HepG2 (cell line): Measurements from ENCODE around the gene BIRC6. TPM values are rescaled to one million over a fixed set of nuclear protein-coding genes. Genes with fewer than 3 reads are reported as not detected.

Source experiments
- CBX5 ChIP-seq: sonication (generic); formaldehyde crosslinking; IDR thresholded peaks from 2 replicates; pipeline ENCODE4 v1.4.0; 2020; ENCODE audit warnings: missing genetic modification reagents, borderline replicate concordance
- CREB3 ChIP-seq: sonication (generic); formaldehyde crosslinking; IDR thresholded peaks from 2 replicates; pipeline ENCODE4 v1.5.0; 2020; ENCODE audit warnings: missing genetic modification reagents
- CSRNP2 ChIP-seq: sonication (generic); formaldehyde crosslinking; conservative IDR thresholded peaks from 2 replicates; pipeline ENCODE4 v1.8.0; 2022; ENCODE audit warnings: low read depth, missing genetic modification reagents
- DDIT3 ChIP-seq: sonication (generic); formaldehyde crosslinking; IDR thresholded peaks from 2 replicates; pipeline ENCODE4 v1.4.0; 2020; ENCODE audit warnings: mild to moderate bottlenecking, missing genetic modification reagents
- EHMT2 ChIP-seq: fragments of 200-600 bp; sonication (generic); IDR thresholded peaks from 2 replicates; pipeline ENCODE4 v1.7.0; 2017; ENCODE audit warnings: antibody characterized with exemption, low read depth, low read length, borderline replicate concordance
- FOXA3 ChIP-seq: IDR thresholded peaks from 2 replicates; pipeline ENCODE4 v1.6.1; 2016; ENCODE audit warnings: missing genetic modification reagents, missing compliant biosample characterization
- GATAD1 ChIP-seq: IDR thresholded peaks from 2 replicates; pipeline ENCODE4 v1.6.1; 2016; ENCODE audit warnings: missing genetic modification reagents, missing compliant biosample characterization
- HDAC1 ChIP-seq: sonication (generic); formaldehyde crosslinking; IDR thresholded peaks from 2 replicates; pipeline ENCODE4 v1.5.1; 2020; ENCODE audit warnings: mild to moderate bottlenecking, missing genetic modification reagents
- HNRNPK ChIP-seq: fragments of 200-400 bp; formaldehyde crosslinking; IDR thresholded peaks from 2 replicates; pipeline ENCODE4 v1.6.1; 2018; ENCODE audit warnings: low read length, low read depth, moderate library complexity, mild to moderate bottlenecking; ENCODE audit not compliant: poor library complexity, severe bottlenecking
- NFKBIZ ChIP-seq: IDR thresholded peaks from 2 replicates; pipeline ENCODE4 v1.6.1; 2018; ENCODE audit warnings: missing genetic modification reagents, missing compliant biosample characterization
- PAX8 ChIP-seq: sonication (generic); formaldehyde crosslinking; IDR thresholded peaks from 2 replicates; pipeline ENCODE4 v1.8.0; 2022; ENCODE audit warnings: mild to moderate bottlenecking, missing genetic modification reagents, borderline replicate concordance
- PHF5A ChIP-seq: IDR thresholded peaks from one replicate; pipeline ENCODE4 v1.6.1; 2018; ENCODE audit warnings: low read depth, missing genetic modification reagents; ENCODE audit not compliant: unreplicated experiment
- POGZ ChIP-seq: sonication (generic); formaldehyde crosslinking; IDR thresholded peaks from 2 replicates; pipeline ENCODE4 v1.4.0; 2020; ENCODE audit warnings: mild to moderate bottlenecking, missing genetic modification reagents
- RBM22 ChIP-seq: fragments of 200-400 bp; formaldehyde crosslinking; optimal IDR thresholded peaks from 2 replicates; pipeline ENCODE3; 2017; ENCODE audit warnings: mild to moderate bottlenecking, low read length, moderate library complexity
- SIX1 ChIP-seq: sonication (generic); formaldehyde crosslinking; IDR thresholded peaks from 2 replicates; pipeline ENCODE4 v1.4.0; 2020; ENCODE audit warnings: missing genetic modification reagents, borderline replicate concordance
- STAT5B ChIP-seq: sonication (generic); formaldehyde crosslinking; IDR thresholded peaks from 2 replicates; pipeline ENCODE4 v1.4.0; 2020; ENCODE audit warnings: missing genetic modification reagents
- TEAD2 ChIP-seq: sonication (generic); formaldehyde crosslinking; IDR thresholded peaks from 2 replicates; pipeline ENCODE4 v1.9.0; 2021; ENCODE audit warnings: missing genetic modification reagents
- TFE3 ChIP-seq: IDR thresholded peaks from 2 replicates; pipeline ENCODE4 v1.6.1; 2016
- ZNF205 ChIP-seq: IDR thresholded peaks from 2 replicates; pipeline ENCODE4 v1.6.1; 2018; ENCODE audit warnings: missing biosample characterization, missing genetic modification reagents
- ZNF207 ChIP-seq: fragments of 450-650 bp; IDR thresholded peaks from 2 replicates; pipeline ENCODE4 v1.6.1; 2016; ENCODE audit warnings: antibody characterized with exemption, borderline replicate concordance
- ZNF329 ChIP-seq: sonication (generic); formaldehyde crosslinking; IDR thresholded peaks from 2 replicates; pipeline ENCODE4 v1.9.0; 2021; ENCODE audit warnings: low read depth, mild to moderate bottlenecking, missing genetic modification reagents
- ZNF33A ChIP-seq: sonication (generic); formaldehyde crosslinking; IDR thresholded peaks from 2 replicates; pipeline ENCODE4 v1.5.1; 2020; ENCODE audit warnings: missing genetic modification reagents, mild to moderate bottlenecking, moderate library complexity, borderline replicate concordance
- ZNF34 ChIP-seq: sonication (generic); formaldehyde crosslinking; IDR thresholded peaks from 2 replicates; pipeline ENCODE4 v1.4.0; 2020; ENCODE audit warnings: mild to moderate bottlenecking, missing genetic modification reagents, borderline replicate concordance
- ZNF770 ChIP-seq: sonication (generic); formaldehyde crosslinking; IDR thresholded peaks from 2 replicates; pipeline ENCODE4 v1.5.0; 2020; ENCODE audit warnings: mild to moderate bottlenecking, missing genetic modification reagents
- polyA plus RNA-seq, 8 experiments: library from polyadenylated mRNA; depleted of rRNA in 3 of 8; stranded (reverse) in 7 of 8; unstranded in 1 of 8; fragments of >200 nt; fragmentation: Illumina TruSeq in 4 of 8; extraction: Trizol in 4 of 8; gene quantifications; 2 replicates each; pipeline versions ENCODE4 v1.2.1 to v1.2.3, GENCODE V29; 2011 to 2016; ENCODE audit warnings: low read depth in 4 of 8, missing spikeins in 1 of 8, mixed read lengths in 1 of 8; ENCODE audit not compliant: insufficient read depth in 1 of 8
- total RNA-seq, 5 experiments: library from RNA; depleted of rRNA; stranded (reverse); fragments of >200 nt; fragmentation: Illumina TruSeq; extraction: Trizol; gene quantifications; 2 replicates each; pipeline ENCODE4 v1.2.3, GENCODE V29; 2016; ENCODE audit warnings: low read depth in 1 of 5

BIRC6 gene
- total and polyA plus RNA-seq, 2 of the 13 experiments (the other 11 are each of a cell fraction or from before 2014, with no cell fraction given), result 65.6 to 120 TPM

GRCh38 chr2:32442020-32442467 lies 85.2 kb downstream of the BIRC6 start (continued):
- TF ChIP-seq CBX5 (CRISPR knock-in tag) (no peak), ZNF207 (no peak), POGZ (CRISPR knock-in tag) (no peak; the same call in 1 of the 2 replicates), ZNF205 (no peak), SIX1 (no peak), CSRNP2 (CRISPR knock-in tag) (no peak), PHF5A (CRISPR knock-in tag) (peak; percentile 18), TEAD2 (CRISPR knock-in tag) (no peak), DDIT3 (CRISPR knock-in tag) (no peak), ZNF34 (no peak), ZNF33A (CRISPR knock-in tag) (no peak), TFE3 (CRISPR knock-in tag) (no peak), NFKBIZ (0 out of 2 replicates have a peak, but pooled peaks have one; percentile 32), STAT5B (CRISPR knock-in tag) (no peak), GATAD1 (CRISPR knock-in tag) (no peak), ZNF329 (CRISPR knock-in tag) (no peak), EHMT2 (no peak), HNRNPK (no peak), HDAC1 (peak; percentile 46; the same call in 1 of the 2 replicates), RBM22 (no peak), ZNF770 (no peak), CREB3 (CRISPR knock-in tag) (no peak), PAX8 (CRISPR knock-in tag) (no peak), FOXA3 (CRISPR knock-in tag) (peak; percentile 64)
